HepG2 (cell line): Measurements from ENCODE around the gene KRT14. TPM values are rescaled to one million over a fixed set of nuclear protein-coding genes. Genes with fewer than 3 reads are reported as not detected.

Experiments used
- DNMT3B ChIP-seq: conservative IDR thresholded peaks from 2 replicates; pipeline ENCODE4 v1.6.1; 2016; ENCODE audit warnings: missing biosample characterization, control low read depth
- ELF1 ChIP-seq: sonication (generic); formaldehyde crosslinking; IDR thresholded peaks from 2 replicates; pipeline ENCODE4 v1.4.0; 2020; ENCODE audit warnings: missing genetic modification reagents
- ELF4 ChIP-seq: sonication (generic); formaldehyde crosslinking; IDR thresholded peaks from 2 replicates; pipeline ENCODE4 v1.5.0; 2020; ENCODE audit warnings: missing genetic modification reagents, mild to moderate bottlenecking, moderate library complexity, borderline replicate concordance
- FLYWCH1 ChIP-seq: sonication (generic); formaldehyde crosslinking; IDR thresholded peaks from 2 replicates; pipeline ENCODE4 v1.8.1; 2023; ENCODE audit warnings: mild to moderate bottlenecking, missing genetic modification reagents
- GPBP1L1 ChIP-seq: sonication (generic); formaldehyde crosslinking; IDR thresholded peaks from 2 replicates; pipeline ENCODE4 v1.5.0; 2020; ENCODE audit warnings: mild to moderate bottlenecking, missing genetic modification reagents
- IRF2 ChIP-seq: IDR thresholded peaks from 2 replicates; pipeline ENCODE4 v1.6.1; 2018; ENCODE audit warnings: missing genetic modification reagents, missing compliant biosample characterization
- ISL2 ChIP-seq: sonication (generic); formaldehyde crosslinking; IDR thresholded peaks from 2 replicates; pipeline ENCODE4 v1.5.0; 2020; ENCODE audit warnings: missing genetic modification reagents
- KDM4B ChIP-seq: sonication (generic); formaldehyde crosslinking; IDR thresholded peaks from 2 replicates; pipeline ENCODE4 v1.4.0; 2020; ENCODE audit warnings: missing genetic modification reagents
- KMT2B ChIP-seq: IDR thresholded peaks from 2 replicates; pipeline ENCODE4 v1.6.1; 2016; ENCODE audit warnings: missing genetic modification reagents, missing compliant biosample characterization
- MTERF4 ChIP-seq: sonication (generic); formaldehyde crosslinking; IDR thresholded peaks from 2 replicates; pipeline ENCODE4 v1.8.0; 2023; ENCODE audit warnings: mild to moderate bottlenecking, missing genetic modification reagents
- NBN ChIP-seq: fragments of 450-650 bp; conservative IDR thresholded peaks from 2 replicates; pipeline ENCODE4 v1.6.1; 2017
- NR1H2 ChIP-seq: sonication (generic); formaldehyde crosslinking; IDR thresholded peaks from 2 replicates; pipeline ENCODE4 v1.8.1; 2022; ENCODE audit warnings: low read depth, missing genetic modification reagents, borderline replicate concordance
- SRF ChIP-seq: IDR thresholded peaks from 2 replicates; pipeline ENCODE4 v1.6.1; 2011; ENCODE audit warnings: mild to moderate bottlenecking, low read depth, low read length, moderate library complexity
- SRSF9 ChIP-seq: fragments of 200-400 bp; formaldehyde crosslinking; IDR thresholded peaks from 2 replicates; pipeline ENCODE4 v1.6.1; 2018; ENCODE audit warnings: borderline replicate concordance, mild to moderate bottlenecking, low read depth, low read length; ENCODE audit not compliant: insufficient read depth, poor library complexity, severe bottlenecking
- THAP11 ChIP-seq: IDR thresholded peaks from 2 replicates; pipeline ENCODE4 v1.6.1; 2016; ENCODE audit warnings: missing biosample characterization, missing genetic modification reagents
- ZBTB3 ChIP-seq: sonication (generic); formaldehyde crosslinking; IDR thresholded peaks from 2 replicates; pipeline ENCODE4 v1.4.0; 2020; ENCODE audit warnings: low read depth, mild to moderate bottlenecking, moderate library complexity, missing genetic modification reagents, borderline replicate concordance
- ZNF180 ChIP-seq: sonication (generic); formaldehyde crosslinking; IDR thresholded peaks from 2 replicates; pipeline ENCODE4 v1.4.0; 2020; ENCODE audit warnings: low read depth, missing genetic modification reagents, borderline replicate concordance
- ZNF235 ChIP-seq: sonication (generic); formaldehyde crosslinking; IDR thresholded peaks from 2 replicates; pipeline ENCODE4 v1.8.1; 2023; ENCODE audit warnings: mild to moderate bottlenecking, missing genetic modification reagents, borderline replicate concordance
- ZNF329 ChIP-seq: sonication (generic); formaldehyde crosslinking; IDR thresholded peaks from 2 replicates; pipeline ENCODE4 v1.9.0; 2021; ENCODE audit warnings: low read depth, mild to moderate bottlenecking, missing genetic modification reagents
- ZNF766 ChIP-seq: sonication (generic); formaldehyde crosslinking; IDR thresholded peaks from 2 replicates; pipeline ENCODE4 v1.5.0; 2020; ENCODE audit warnings: missing genetic modification reagents, borderline replicate concordance
- ZNF891 ChIP-seq: sonication (generic); formaldehyde crosslinking; IDR thresholded peaks from 2 replicates; pipeline ENCODE4 v1.5.0; 2020; ENCODE audit warnings: mild to moderate bottlenecking, missing genetic modification reagents
- ZZZ3 ChIP-seq: sonication (generic); formaldehyde crosslinking; IDR thresholded peaks from 2 replicates; pipeline ENCODE4 v1.4.0; 2020; ENCODE audit warnings: missing genetic modification reagents, mild to moderate bottlenecking, borderline replicate concordance
- polyA plus RNA-seq, 8 experiments: library from polyadenylated mRNA; depleted of rRNA in 3 of 8; stranded (reverse) in 7 of 8; unstranded in 1 of 8; fragments of >200 nt; fragmentation: Illumina TruSeq in 4 of 8; extraction: Trizol in 4 of 8; gene quantifications; 2 replicates each; pipeline versions ENCODE4 v1.2.1 to v1.2.3, GENCODE V29; 2011 to 2016; ENCODE audit warnings: low read depth in 4 of 8, missing spikeins in 1 of 8, mixed read lengths in 1 of 8; ENCODE audit not compliant: insufficient read depth in 1 of 8
- total RNA-seq, 5 experiments: library from RNA; depleted of rRNA; stranded (reverse); fragments of >200 nt; fragmentation: Illumina TruSeq; extraction: Trizol; gene quantifications; 2 replicates each; pipeline ENCODE4 v1.2.3, GENCODE V29; 2016; ENCODE audit warnings: low read depth in 1 of 5
- TF ChIP-seq, protein P1 (sequence below): sonication (generic); formaldehyde crosslinking; conservative IDR thresholded peaks from 2 replicates; pipeline ENCODE4 v1.4.0; 2020; ENCODE audit warnings: missing genetic modification reagents
- TF ChIP-seq, protein P2 (sequence below): IDR thresholded peaks from 2 replicates; pipeline ENCODE4 v1.6.1; 2012; ENCODE audit warnings: low read length, improper control_type of control experiment

KRT14 gene
- total and polyA plus RNA-seq, 2 of the 13 experiments (the other 11 are each of a cell fraction or from before 2014, with no cell fraction given), result 0.09 TPM; not detected in 1

DNA sequence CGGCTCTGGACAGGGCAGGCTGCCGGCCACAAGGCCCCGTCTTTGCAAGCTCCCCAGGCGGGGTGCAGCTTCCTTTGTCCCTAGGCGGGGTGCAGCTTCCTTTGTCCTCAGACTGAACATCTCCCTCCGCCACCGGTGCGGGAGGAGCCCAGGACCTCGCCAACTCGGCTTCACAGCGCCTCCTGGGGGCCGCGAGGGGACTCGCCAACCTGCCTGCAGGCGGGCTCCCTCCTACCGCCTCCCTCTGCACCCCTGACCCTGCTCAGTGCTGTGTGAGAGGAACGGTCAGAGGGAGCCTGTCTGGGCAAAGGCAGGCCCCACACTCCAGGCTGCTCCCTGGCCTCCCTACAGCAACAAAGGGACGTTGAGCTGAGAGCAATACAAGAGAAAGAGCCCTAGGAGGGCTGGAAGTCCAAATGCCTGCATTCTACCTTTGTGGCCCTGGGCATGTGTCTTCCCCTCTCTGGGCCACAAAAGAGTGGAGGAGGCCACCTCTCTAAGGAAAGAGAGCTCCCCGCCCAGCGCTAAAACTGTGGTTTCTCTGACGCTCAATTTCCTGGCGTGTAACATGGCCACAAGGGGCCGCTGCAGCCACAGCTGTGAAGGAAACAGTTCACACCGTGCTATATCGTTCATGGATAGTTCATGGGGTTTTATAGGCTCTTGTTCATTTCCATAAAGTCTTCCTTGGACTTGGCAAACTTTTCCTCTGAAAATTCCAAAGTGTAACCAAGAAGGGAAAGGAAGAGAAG is 37.7 kb downstream of the KRT14 start (continued):
- TF ChIP-seq ZNF180 (CRISPR knock-in tag) (no peak), ISL2 (no peak), ZNF329 (no peak), SRF (no peak; the same call in 1 of the 2 replicates), ZNF235 (CRISPR knock-in tag) (no peak), THAP11 (CRISPR knock-in tag) (no peak; the same call in 1 of the 2 replicates), ELF1 (CRISPR knock-in tag) (no peak; the same call in 1 of the 2 replicates), ELF4 (CRISPR knock-in tag) (no peak), DNMT3B (CRISPR knock-in tag) (peak; percentile 68), ZBTB3 (CRISPR knock-in tag) (no peak), ZNF891 (no peak; the same call in 1 of the 2 replicates), MTERF4 (CRISPR knock-in tag) (no peak; the same call in 1 of the 2 replicates), SRSF9 (no peak), KDM4B (CRISPR knock-in tag) (no peak), FLYWCH1 (CRISPR knock-in tag) (no peak), ZZZ3 (CRISPR knock-in tag) (no peak), NR1H2 (no peak), ZNF766 (CRISPR knock-in tag) (no peak), IRF2 (CRISPR knock-in tag) (peak; percentile 55; the same call in 1 of the 2 replicates), NBN (no peak), KMT2B (CRISPR knock-in tag) (no peak), GPBP1L1 (CRISPR knock-in tag) (no peak)
- TF ChIP-seq, protein P1, sequence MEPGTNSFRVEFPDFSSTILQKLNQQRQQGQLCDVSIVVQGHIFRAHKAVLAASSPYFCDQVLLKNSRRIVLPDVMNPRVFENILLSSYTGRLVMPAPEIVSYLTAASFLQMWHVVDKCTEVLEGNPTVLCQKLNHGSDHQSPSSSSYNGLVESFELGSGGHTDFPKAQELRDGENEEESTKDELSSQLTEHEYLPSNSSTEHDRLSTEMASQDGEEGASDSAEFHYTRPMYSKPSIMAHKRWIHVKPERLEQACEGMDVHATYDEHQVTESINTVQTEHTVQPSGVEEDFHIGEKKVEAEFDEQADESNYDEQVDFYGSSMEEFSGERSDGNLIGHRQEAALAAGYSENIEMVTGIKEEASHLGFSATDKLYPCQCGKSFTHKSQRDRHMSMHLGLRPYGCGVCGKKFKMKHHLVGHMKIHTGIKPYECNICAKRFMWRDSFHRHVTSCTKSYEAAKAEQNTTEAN (CRISPR knock-in tag), result no peak
- TF ChIP-seq, protein P2, sequence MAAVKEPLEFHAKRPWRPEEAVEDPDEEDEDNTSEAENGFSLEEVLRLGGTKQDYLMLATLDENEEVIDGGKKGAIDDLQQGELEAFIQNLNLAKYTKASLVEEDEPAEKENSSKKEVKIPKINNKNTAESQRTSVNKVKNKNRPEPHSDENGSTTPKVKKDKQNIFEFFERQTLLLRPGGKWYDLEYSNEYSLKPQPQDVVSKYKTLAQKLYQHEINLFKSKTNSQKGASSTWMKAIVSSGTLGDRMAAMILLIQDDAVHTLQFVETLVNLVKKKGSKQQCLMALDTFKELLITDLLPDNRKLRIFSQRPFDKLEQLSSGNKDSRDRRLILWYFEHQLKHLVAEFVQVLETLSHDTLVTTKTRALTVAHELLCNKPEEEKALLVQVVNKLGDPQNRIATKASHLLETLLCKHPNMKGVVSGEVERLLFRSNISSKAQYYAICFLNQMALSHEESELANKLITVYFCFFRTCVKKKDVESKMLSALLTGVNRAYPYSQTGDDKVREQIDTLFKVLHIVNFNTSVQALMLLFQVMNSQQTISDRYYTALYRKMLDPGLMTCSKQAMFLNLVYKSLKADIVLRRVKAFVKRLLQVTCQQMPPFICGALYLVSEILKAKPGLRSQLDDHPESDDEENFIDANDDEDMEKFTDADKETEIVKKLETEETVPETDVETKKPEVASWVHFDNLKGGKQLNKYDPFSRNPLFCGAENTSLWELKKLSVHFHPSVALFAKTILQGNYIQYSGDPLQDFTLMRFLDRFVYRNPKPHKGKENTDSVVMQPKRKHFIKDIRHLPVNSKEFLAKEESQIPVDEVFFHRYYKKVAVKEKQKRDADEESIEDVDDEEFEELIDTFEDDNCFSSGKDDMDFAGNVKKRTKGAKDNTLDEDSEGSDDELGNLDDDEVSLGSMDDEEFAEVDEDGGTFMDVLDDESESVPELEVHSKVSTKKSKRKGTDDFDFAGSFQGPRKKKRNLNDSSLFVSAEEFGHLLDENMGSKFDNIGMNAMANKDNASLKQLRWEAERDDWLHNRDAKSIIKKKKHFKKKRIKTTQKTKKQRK, result no peak
